GM12892 (cell line): Measurements from ENCODE around the gene CAMKK1. TPM values are rescaled to one million over a fixed set of nuclear protein-coding genes. Genes with fewer than 3 reads are reported as not detected.

ENCODE experiments used
- DNase-seq: peaks from one replicate; pipeline ENCODE4 v3.0.0; 2011; ENCODE audit not compliant: insufficient read length
- FAIRE-seq: peaks from 2 replicates; lab custom pipeline; 2011; peaks lifted over from hg19 to GRCh38; lab: Jason Lieb, UNC
- POLR2A ChIP-seq: IDR thresholded peaks from 2 replicates; pipeline ENCODE4 v1.6.1; 2011; ENCODE audit warnings: low read depth, low read length, control low read depth
- POLR2AphosphoS5 ChIP-seq: IDR thresholded peaks from 2 replicates; pipeline ENCODE4 v1.6.1; 2011; ENCODE audit warnings: low read depth, low read length, control low read depth
- TAF1 ChIP-seq: IDR thresholded peaks from 2 replicates; pipeline ENCODE4 v1.6.1; 2011; ENCODE audit warnings: low read depth, mild to moderate bottlenecking, control low read depth, low read length, borderline replicate concordance
- polyA plus RNA-seq: library from polyadenylated mRNA; unstranded; fragments of >200 nt; gene quantifications from one replicate; pipeline ENCODE4 v1.2.1, GENCODE V29; 2012; ENCODE audit warnings: missing spikeins, inconsistent platforms; ENCODE audit not compliant: missing spikeins

Gene CAMKK1
- polyA plus RNA-seq: 1.5 TPM

GRCh38 chr17:3893003-3893719 is at the start of gene CAMKK1:
CAMKK1 (minus strand) TSS chr17:3893053; CDS start chr17:3885687, 7,366 bp downstream.
- FAIRE-seq (peak; percentile 94), DNase-seq (peak; percentile 99)
- no peak for TF ChIP-seq TAF1
- TF ChIP-seq POLR2AphosphoS5: no peak
- no peak for TF ChIP-seq POLR2A

GRCh38 chr17:3940965-3941698 is 48.3 kb upstream of the CAMKK1 start:
- FAIRE-seq (no peak), DNase-seq (no peak)
- no peak for TF ChIP-seq POLR2AphosphoS5
- no peak for TF ChIP-seq TAF1
- TF ChIP-seq POLR2A: no peak

- no peak for FAIRE-seq
- DNase-seq: no peak
- TF ChIP-seq TAF1: no peak
- no peak for TF ChIP-seq POLR2AphosphoS5
- no peak for TF ChIP-seq POLR2A
Measured at GRCh38 chr17:3937359-3937758, 44.5 kb upstream of the CAMKK1 start.

- FAIRE-seq (no peak), DNase-seq (no peak)
- TF ChIP-seq TAF1 (no peak), POLR2A (no peak), POLR2AphosphoS5 (no peak)
Measured at GRCh38 chr17:3935825-3936355, 43.0 kb upstream of the CAMKK1 start.

GRCh38 chr17:3935140-3935542 is 42.3 kb upstream of the CAMKK1 start:
- DNase-seq: no peak
- FAIRE-seq: no peak
- TF ChIP-seq TAF1 (no peak), POLR2AphosphoS5 (no peak), POLR2A (no peak)

- DNase-seq (no peak), FAIRE-seq (no peak)
- TF ChIP-seq POLR2AphosphoS5 (no peak), POLR2A (no peak), TAF1 (no peak)
Measured at GRCh38 chr17:3929764-3930163, 36.9 kb upstream of the CAMKK1 start.

- DNase-seq (no peak), FAIRE-seq (no peak)
- TF ChIP-seq TAF1 (no peak), POLR2AphosphoS5 (no peak), POLR2A (no peak)
Measured at GRCh38 chr17:3929181-3929580, 36.3 kb upstream of the CAMKK1 start.

- FAIRE-seq: no peak
- DNase-seq: no peak
- no peak for TF ChIP-seq POLR2A
- no peak for TF ChIP-seq TAF1
- TF ChIP-seq POLR2AphosphoS5: no peak
Measured at GRCh38 chr17:3928406-3928805, 35.6 kb upstream of the CAMKK1 start.

- TF ChIP-seq POLR2AphosphoS5 (no peak), TAF1 (no peak), POLR2A (no peak)
Measured at GRCh38 chr17:3927628-3928340, 34.9 kb upstream of the CAMKK1 start.

GRCh38 chr17:3926860-3927627 is 34.2 kb upstream of the CAMKK1 start:
- DNase-seq (no peak), FAIRE-seq (no peak)
- TF ChIP-seq POLR2A (no peak), POLR2AphosphoS5 (no peak), TAF1 (no peak)

More at GRCh38 chr17:3927628-3928340, 34.9 kb upstream of the CAMKK1 start:
- no peak for FAIRE-seq
- no peak for DNase-seq
